Gastroesophageal sphincter (tissue), 4 donors: Measurements from ENCODE around the gene RMND1. TPM values are rescaled to one million over a fixed set of nuclear protein-coding genes. Genes with fewer than 3 reads are reported as not detected.

ENCODE experiments used
- ATAC-seq: fragments of 150-250 bp; one replicate; pipeline ENCODE4 v1.9.1; 2016; ENCODE audit warnings: mild to moderate bottlenecking, moderate library complexity
- H3K27ac ChIP-seq, 4 donors: fragments of 200-600 bp; sonication (generic) in 3 of 4; 1 replicate in 3 of 4; 2 replicates in 1 of 4; pipeline ENCODE4 v1.5.1; 2016 to 2019
- H3K27me3 ChIP-seq: fragments of 200-600 bp; sonication (generic); one replicate; pipeline ENCODE4 v1.5.1; 2019
- H3K36me3 ChIP-seq, 2 donors: fragments of 200-600 bp; sonication (generic); one replicate each; pipeline ENCODE4 v1.5.1; 2019; ENCODE audit warnings: control low read depth in 1 of 2
- H3K4me1 ChIP-seq, 3 donors: fragments of 200-600 bp; sonication (generic); 1 replicate in 2 of 3; 2 replicates in 1 of 3; pipeline ENCODE4 v1.5.1; 2016 to 2019; ENCODE audit warnings: control low read depth in 2 of 3
- H3K4me3 ChIP-seq, 2 donors: fragments of 200-600 bp; sonication (generic); one replicate each; pipeline ENCODE4 v1.5.1; 2019; ENCODE audit warnings: mild to moderate bottlenecking in 1 of 2, moderate library complexity in 1 of 2
- H3K9me3 ChIP-seq, 3 donors: fragments of 200-600 bp; sonication (generic); one replicate each; pipeline ENCODE4 v1.5.1; 2017 to 2019; ENCODE audit warnings: control low read depth in 2 of 3
- EP300 ChIP-seq: sonication (generic); formaldehyde crosslinking; IDR thresholded peaks from one replicate; pipeline ENCODE4 v1.6.1; 2017; ENCODE audit warnings: antibody characterized with exemption, mild to moderate bottlenecking
- POLR2A ChIP-seq, 2 donors: fragments of 450-650 bp; IDR thresholded peaks; one replicate each; pipeline ENCODE4 v1.6.1; 2017; ENCODE audit warnings: antibody characterized with exemption in 2 of 2, mild to moderate bottlenecking in 2 of 2, moderate library complexity in 1 of 2
- POLR2AphosphoS5 ChIP-seq: sonication (generic); formaldehyde crosslinking; IDR thresholded peaks from one replicate; pipeline ENCODE4 v1.6.1; 2017; ENCODE audit warnings: antibody characterized with exemption
- WGBS, 2 donors: methylation state at CpG; one replicate each; pipeline ENCODE4 v1.1.5; 2018; ENCODE audit warnings: low coverage in 1 of 2; 5-methylcytosine and 5-hydroxymethylcytosine counted together
- total RNA-seq, 4 donors: library from RNA; depleted of rRNA; stranded (reverse); fragments of >200 nt; gene quantifications; one replicate each; pipeline ENCODE4 v1.1.0, GENCODE V29; 2016
- TF ChIP-seq, protein P1 (sequence below), 4 experiments: fragments of 200-600 bp in 2 of 4; fragments of 450-650 bp in 2 of 4; sonication (generic) in 1 of 4; IDR thresholded peaks; one replicate each; pipeline ENCODE4 v1.5.1; 2017 to 2019; ENCODE audit warnings: antibody characterized with exemption in 4 of 4, mild to moderate bottlenecking in 2 of 4, moderate library complexity in 2 of 4

RMND1 gene
- total RNA-seq, 4 donors from 2014 or later: 13.2 to 17.8 (median 14.1) TPM

DNA sequence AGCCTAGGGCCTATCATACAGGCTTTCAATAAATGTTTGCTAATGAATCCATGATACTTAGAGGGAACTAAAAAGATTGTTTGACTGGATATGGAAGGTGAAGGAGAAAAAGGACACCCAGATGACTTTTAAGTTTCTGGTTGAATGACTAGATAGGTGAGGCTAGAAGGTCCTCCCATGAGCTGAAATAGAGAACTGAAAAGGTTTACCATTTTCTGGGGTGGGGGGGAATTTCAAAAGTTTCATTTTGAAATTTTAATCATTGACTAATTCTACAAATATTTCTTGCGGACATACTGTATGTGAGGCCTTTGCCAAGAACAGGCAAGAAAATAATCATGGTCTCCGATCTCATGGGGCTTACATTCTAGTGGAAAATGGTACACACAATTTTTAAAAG is 42.7 kb downstream of the RMND1 start:
- Histone ChIP-seq H3K36me3 (peaks cover 0 to 63% of the 10 kb centered on the region in 2 donors), H3K4me3 (no peak overlapping the region), H3K4me1 (peaks cover 0 to 7% (median 0%) of the 10 kb centered on the region in 3 donors), H3K27me3 (no peaks in the 10 kb centered on the region), H3K9me3 (no peaks in the 10 kb centered on the region), H3K27ac (no peak overlapping the region)
- 92 to 94% methylated on average over 2 of the region's 2 CpGs for WGBS, 2 donors
- TF ChIP-seq POLR2A (IDR thresholded peaks at IDR 0.05) (no peak), POLR2AphosphoS5 (no peak), EP300 (no peak)
- TF ChIP-seq, protein P1, sequence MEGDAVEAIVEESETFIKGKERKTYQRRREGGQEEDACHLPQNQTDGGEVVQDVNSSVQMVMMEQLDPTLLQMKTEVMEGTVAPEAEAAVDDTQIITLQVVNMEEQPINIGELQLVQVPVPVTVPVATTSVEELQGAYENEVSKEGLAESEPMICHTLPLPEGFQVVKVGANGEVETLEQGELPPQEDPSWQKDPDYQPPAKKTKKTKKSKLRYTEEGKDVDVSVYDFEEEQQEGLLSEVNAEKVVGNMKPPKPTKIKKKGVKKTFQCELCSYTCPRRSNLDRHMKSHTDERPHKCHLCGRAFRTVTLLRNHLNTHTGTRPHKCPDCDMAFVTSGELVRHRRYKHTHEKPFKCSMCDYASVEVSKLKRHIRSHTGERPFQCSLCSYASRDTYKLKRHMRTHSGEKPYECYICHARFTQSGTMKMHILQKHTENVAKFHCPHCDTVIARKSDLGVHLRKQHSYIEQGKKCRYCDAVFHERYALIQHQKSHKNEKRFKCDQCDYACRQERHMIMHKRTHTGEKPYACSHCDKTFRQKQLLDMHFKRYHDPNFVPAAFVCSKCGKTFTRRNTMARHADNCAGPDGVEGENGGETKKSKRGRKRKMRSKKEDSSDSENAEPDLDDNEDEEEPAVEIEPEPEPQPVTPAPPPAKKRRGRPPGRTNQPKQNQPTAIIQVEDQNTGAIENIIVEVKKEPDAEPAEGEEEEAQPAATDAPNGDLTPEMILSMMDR (IDR thresholded peaks at IDR 0.05): no peak
- no peak for ATAC-seq

DNA sequence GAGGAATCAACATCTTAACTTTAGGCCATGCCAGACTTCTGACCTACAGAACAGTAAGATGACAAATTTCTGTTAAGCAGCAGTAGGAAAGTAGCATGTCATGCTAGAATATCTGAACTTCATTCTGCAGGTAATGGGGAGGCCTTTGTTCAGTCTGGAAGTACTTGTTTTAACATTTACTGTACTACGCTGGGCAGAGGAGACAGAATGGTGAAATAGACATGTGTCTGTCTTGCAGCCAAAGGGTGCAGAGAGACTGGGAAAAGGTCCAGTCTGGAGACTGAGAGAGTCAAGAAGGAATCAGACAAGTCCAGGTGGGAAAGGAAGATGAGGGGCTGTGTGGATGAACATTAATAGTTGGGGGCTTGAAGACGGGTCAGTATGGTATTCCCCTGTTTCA is 43.1 kb downstream of the RMND1 start:
- TF ChIP-seq POLR2AphosphoS5: no peak
- TF ChIP-seq, protein P1 (IDR thresholded peaks at IDR 0.05): no peak
- TF ChIP-seq EP300: no peak
- no peak for TF ChIP-seq POLR2A (IDR thresholded peaks at IDR 0.05)
- Histone ChIP-seq H3K4me1 (peaks cover 0 to 7% (median 0%) of the 10 kb centered on the region in 3 donors), H3K27ac (no peak overlapping the region), H3K27me3 (no peaks in the 10 kb centered on the region), H3K36me3 (peaks cover 0 to 63% of the 10 kb centered on the region in 2 donors), H3K4me3 (no peak overlapping the region), H3K9me3 (no peaks in the 10 kb centered on the region)
- ATAC-seq: no peak
- 95 to 97% methylated on average over 2 of the region's 2 CpGs for WGBS, 2 donors

DNA sequence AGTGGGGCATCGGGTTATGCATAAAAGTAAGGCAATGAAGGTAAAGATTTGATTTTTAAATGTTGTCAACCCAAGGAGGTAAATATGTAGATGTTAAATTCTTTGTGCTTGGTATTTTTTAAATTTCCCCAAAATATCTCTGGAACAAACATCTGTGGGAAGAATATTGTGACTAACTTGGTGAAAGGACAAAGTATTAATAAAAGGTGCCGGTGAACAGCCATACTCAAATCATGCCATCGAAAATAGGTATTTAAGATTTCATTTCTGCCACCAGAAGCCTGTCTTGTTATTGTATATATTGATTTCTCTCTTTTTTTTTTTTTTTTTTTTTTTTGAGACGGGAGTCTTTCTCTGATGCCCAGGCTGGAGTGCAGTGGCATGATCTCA is 48.0 kb downstream of the RMND1 start:
- no peak overlapping the region for H3K4me3 ChIP-seq
- peaks cover 0 to 21% (median 0%) of the 10 kb centered on the region in 3 donors for H3K4me1 ChIP-seq
- H3K27me3 ChIP-seq: no peaks in the 10 kb centered on the region
- no peak for TF ChIP-seq POLR2AphosphoS5
- H3K9me3 ChIP-seq: no peaks in the 10 kb centered on the region
- peaks cover 0 to 36% of the 10 kb centered on the region in 2 donors for H3K36me3 ChIP-seq
- WGBS, 2 donors: 78 to 92% methylated on average over 3 to 4 of the region's 4 CpGs
- ATAC-seq: no peak
- no peak overlapping the region for H3K27ac ChIP-seq

GRCh38 chr6:151402228-151402627 is 49.7 kb downstream of the RMND1 start:
- ATAC-seq: no peak
- H3K4me3 ChIP-seq: no peak overlapping the region
- peaks cover 0 to 34% (median 0%) of the 10 kb centered on the region in 3 donors for H3K4me1 ChIP-seq
- WGBS, 2 donors: 86 to 89% methylated on average over 1 of the region's 1 CpG
- TF ChIP-seq EP300: no peak
- no peak for TF ChIP-seq POLR2A (IDR thresholded peaks at IDR 0.05)
- no peak for TF ChIP-seq POLR2AphosphoS5
- TF ChIP-seq, protein P1 (IDR thresholded peaks at IDR 0.05): no peak
- H3K27ac ChIP-seq: no peak overlapping the region
- H3K27me3 ChIP-seq: no peaks in the 10 kb centered on the region
- H3K9me3 ChIP-seq: no peaks in the 10 kb centered on the region
- H3K36me3 ChIP-seq: peaks cover 0 to 23% of the 10 kb centered on the region in 2 donors

- ATAC-seq: no peak
- WGBS, 2 donors: 20 to 76% methylated on average over 1 to 6 of the region's 6 CpGs
Observed at GRCh38 chr6:151400473-151400872, 51.5 kb downstream of the RMND1 start.

More at GRCh38 chr6:151400473-151400872, 51.5 kb downstream of the RMND1 start:
- no peaks in the 10 kb centered on the region for H3K9me3 ChIP-seq
- TF ChIP-seq POLR2AphosphoS5 (no peak), EP300 (no peak), POLR2A (IDR thresholded peaks at IDR 0.05) (no peak)
- TF ChIP-seq, protein P1 (IDR thresholded peaks at IDR 0.05): no peak
- H3K4me3 ChIP-seq: no peak overlapping the region
- no peaks in the 10 kb centered on the region for H3K27me3 ChIP-seq
- peaks cover 0 to 40% (median 0%) of the 10 kb centered on the region in 3 donors for H3K4me1 ChIP-seq
- H3K36me3 ChIP-seq: peaks cover 0 to 21% of the 10 kb centered on the region in 2 donors
- no peak overlapping the region for H3K27ac ChIP-seq
